ENCODE measurements around the gene MINDY4. TPM values are rescaled to one million over a fixed set of nuclear protein-coding genes. Genes with fewer than 3 reads are reported as not detected.

The MINDY4 gene
- total RNA-seq, 1 donor from 2014 or later, result 14.3 TPM

DNA sequence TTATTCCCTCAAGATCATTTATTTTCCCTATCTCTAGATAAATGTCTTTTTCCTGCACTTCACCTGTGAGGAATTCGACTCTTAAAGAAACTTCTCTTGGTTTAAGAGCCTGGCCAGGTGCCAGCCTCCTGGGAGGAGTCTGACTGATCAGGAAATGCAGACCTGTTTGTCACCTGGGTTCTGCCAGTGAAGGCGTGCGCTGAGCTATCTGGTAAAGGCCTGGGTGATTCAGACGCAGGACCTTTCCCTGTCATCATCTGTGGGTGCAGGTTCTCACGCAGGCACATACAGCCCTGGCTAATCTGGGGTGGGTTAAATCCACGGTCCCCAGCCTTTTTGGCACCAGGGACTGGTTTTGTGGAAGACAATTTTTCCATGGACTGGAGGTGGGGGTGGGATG is 75.2 kb downstream of the MINDY4 start:
- no peaks in the 10 kb centered on the region for H3K27me3 Mint-ChIP-seq
- H3K9me3 Mint-ChIP-seq (ENCODE audit: low read depth), result no peaks in the 10 kb centered on the region
- H3K27ac Mint-ChIP-seq, result no peak overlapping the region
- H3K4me3 Mint-ChIP-seq (ENCODE audit: low read depth), result no peak overlapping the region
- no peaks in the 10 kb centered on the region for H3K36me3 Mint-ChIP-seq (ENCODE audit: insufficient read depth)
- peaks cover 6% of the 10 kb centered on the region for H3K4me1 Mint-ChIP-seq (ENCODE audit: low read depth)
- TF ChIP-seq, protein P1, sequence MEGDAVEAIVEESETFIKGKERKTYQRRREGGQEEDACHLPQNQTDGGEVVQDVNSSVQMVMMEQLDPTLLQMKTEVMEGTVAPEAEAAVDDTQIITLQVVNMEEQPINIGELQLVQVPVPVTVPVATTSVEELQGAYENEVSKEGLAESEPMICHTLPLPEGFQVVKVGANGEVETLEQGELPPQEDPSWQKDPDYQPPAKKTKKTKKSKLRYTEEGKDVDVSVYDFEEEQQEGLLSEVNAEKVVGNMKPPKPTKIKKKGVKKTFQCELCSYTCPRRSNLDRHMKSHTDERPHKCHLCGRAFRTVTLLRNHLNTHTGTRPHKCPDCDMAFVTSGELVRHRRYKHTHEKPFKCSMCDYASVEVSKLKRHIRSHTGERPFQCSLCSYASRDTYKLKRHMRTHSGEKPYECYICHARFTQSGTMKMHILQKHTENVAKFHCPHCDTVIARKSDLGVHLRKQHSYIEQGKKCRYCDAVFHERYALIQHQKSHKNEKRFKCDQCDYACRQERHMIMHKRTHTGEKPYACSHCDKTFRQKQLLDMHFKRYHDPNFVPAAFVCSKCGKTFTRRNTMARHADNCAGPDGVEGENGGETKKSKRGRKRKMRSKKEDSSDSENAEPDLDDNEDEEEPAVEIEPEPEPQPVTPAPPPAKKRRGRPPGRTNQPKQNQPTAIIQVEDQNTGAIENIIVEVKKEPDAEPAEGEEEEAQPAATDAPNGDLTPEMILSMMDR (IDR thresholded peaks at IDR 0.05; ENCODE audit: unreplicated experiment), result no peak
- no peak for DNase-seq (ENCODE audit: low spot score, unreplicated experiment)

DNA sequence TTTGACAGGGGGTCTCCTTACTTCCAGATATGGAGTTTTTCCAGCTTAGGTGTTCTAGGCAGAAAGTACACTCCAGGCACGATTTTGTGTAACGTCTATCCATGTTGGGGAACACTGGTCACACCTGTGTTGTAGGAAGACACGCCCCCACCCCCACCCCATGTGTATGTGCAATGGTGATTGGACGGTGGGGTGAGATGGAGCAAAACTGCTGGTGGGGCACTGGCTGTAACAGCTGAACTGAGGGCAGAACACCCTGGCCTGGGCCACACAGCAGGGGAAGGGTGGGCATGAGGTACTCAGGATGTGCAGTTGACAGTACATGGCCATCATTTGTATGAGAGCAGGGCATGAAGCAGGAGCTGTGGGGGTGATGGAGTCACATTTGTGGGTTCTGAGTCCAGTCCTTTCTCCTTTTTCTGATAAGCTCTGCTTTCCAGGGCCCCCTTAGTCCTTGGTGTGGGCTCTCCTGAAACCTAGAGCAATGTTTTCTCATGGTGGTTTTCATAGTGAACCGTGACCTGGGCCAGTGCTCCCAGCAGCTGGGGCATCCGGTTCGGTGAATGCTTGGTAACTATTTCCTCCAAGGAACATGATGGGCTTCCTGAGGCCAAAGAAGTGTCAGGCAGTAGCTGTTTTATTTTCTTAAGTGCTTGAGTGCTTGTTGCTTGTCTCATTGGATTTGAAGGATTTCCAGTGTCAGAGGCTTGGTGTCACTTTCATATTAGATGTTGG is 77.1 kb downstream of the MINDY4 start:
- no peaks in the 10 kb centered on the region for H3K36me3 Mint-ChIP-seq (ENCODE audit: insufficient read depth)
- no peaks in the 10 kb centered on the region for H3K27me3 Mint-ChIP-seq
- TF ChIP-seq, protein P1 (IDR thresholded peaks at IDR 0.05; ENCODE audit: unreplicated experiment), result no peak
- no peak for DNase-seq (ENCODE audit: low spot score, unreplicated experiment)
- H3K4me3 Mint-ChIP-seq (ENCODE audit: low read depth), result no peak overlapping the region
- H3K27ac Mint-ChIP-seq, result no peak overlapping the region
- peaks cover 6% of the 10 kb centered on the region for H3K4me1 Mint-ChIP-seq (ENCODE audit: low read depth)
- no peaks in the 10 kb centered on the region for H3K9me3 Mint-ChIP-seq (ENCODE audit: low read depth)

DNA sequence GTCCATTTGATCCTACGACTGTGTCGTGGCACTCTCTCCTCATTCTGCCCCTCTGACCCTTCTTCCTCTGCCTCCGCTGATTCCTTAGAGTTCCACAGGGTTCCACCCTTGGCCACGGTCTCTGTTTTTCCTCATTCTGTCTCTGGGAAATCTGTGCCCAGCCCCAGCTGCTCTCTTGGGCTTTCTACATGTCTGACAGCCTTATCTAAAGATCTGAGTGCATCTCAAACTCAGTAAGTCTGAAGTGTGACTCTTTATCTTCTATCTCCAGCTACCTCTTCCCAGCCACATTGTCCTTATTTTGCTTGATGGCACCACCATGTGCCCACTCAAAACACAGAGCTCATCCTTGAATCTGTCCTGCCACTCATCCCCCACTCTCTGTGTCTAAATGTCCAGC is 78.3 kb downstream of the MINDY4 start:
- Mint-ChIP-seq H3K9me3 (ENCODE audit: low read depth) (no peaks in the 10 kb centered on the region), H3K4me3 (ENCODE audit: low read depth) (no peak overlapping the region), H3K36me3 (ENCODE audit: insufficient read depth) (no peaks in the 10 kb centered on the region), H3K27me3 (no peaks in the 10 kb centered on the region), H3K4me1 (ENCODE audit: low read depth) (peaks cover 6% of the 10 kb centered on the region), H3K27ac (peak overlapping the region; percentile 18)
- TF ChIP-seq, protein P1 (IDR thresholded peaks at IDR 0.05; ENCODE audit: unreplicated experiment), result no peak
- no peak for DNase-seq (ENCODE audit: low spot score, unreplicated experiment)

DNA sequence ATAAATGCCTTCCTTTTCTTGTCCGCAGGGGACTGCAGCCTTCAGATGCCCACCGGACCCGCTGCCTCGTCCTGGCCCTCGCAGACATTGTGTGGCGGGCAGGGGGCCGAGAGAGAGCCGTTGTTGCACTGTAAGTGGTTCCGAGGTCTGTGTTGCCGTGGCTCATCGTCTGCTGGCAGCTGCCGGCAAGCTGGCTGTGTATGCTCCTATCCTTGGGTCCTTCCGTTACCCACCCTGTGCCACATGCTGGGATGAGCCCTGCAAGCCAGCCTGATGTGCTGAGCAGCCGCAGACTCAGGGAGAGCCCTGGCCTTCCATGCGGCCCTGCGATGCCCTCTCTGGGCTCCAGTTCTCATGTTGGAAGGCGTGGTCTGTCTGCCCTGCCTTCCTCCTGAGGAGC is 79.2 kb downstream of the MINDY4 start:
- Mint-ChIP-seq H3K27me3 (no peaks in the 10 kb centered on the region), H3K27ac (no peak overlapping the region), H3K9me3 (ENCODE audit: low read depth) (no peaks in the 10 kb centered on the region), H3K4me1 (ENCODE audit: low read depth) (peaks cover 3% of the 10 kb centered on the region), H3K36me3 (ENCODE audit: insufficient read depth) (no peaks in the 10 kb centered on the region), H3K4me3 (ENCODE audit: low read depth) (no peak overlapping the region)
- TF ChIP-seq, protein P1 (IDR thresholded peaks at IDR 0.05; ENCODE audit: unreplicated experiment), result no peak
- no peak for DNase-seq (ENCODE audit: low spot score, unreplicated experiment)

DNA sequence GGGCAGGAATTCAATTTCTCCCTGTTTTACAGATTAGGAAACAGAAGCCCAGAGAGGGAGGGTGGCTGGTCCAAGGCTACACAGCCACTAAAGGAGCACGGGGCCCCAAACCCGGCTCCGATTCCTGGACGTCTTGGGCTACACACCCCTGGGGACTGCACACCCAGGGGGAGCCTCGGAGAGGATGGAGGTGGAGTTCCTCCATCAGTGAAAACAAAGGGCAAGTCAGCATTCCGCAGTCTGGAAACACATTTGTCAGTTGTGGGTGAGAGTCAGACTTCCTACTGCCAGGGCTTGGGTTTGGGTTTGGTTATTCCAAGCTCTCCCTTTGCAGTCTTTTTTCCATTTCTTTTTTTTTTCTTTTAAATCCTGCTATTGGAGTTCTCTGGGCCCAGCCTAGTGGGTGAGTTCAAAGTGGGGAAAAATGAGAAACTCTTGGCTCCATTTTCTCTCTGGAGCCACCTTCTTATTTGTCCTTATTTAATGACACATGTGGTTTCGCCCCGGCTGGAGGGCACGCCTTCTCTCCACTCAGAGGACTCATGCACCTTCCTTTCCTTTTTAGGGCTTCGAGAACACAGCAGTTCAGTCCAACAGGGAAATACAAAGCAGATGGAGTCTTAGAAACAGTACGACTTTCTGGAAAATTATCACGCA is 80.6 kb downstream of the MINDY4 start:
- TF ChIP-seq, protein P1 (IDR thresholded peaks at IDR 0.05; ENCODE audit: unreplicated experiment), result no peak
- Mint-ChIP-seq H3K36me3 (ENCODE audit: insufficient read depth) (no peaks in the 10 kb centered on the region), H3K9me3 (ENCODE audit: low read depth) (no peaks in the 10 kb centered on the region), H3K4me1 (ENCODE audit: low read depth) (no peaks in the 10 kb centered on the region), H3K27ac (no peak overlapping the region), H3K27me3 (no peaks in the 10 kb centered on the region), H3K4me3 (ENCODE audit: low read depth) (no peak overlapping the region)
- no peak for DNase-seq (ENCODE audit: low spot score, unreplicated experiment)

Data from progenitor cell of endocrine pancreas (in vitro differentiated cells).